Activated CD8-positive, alpha-beta memory T cell treated with anti-CD3 and anti-CD28 coated beads for 48 hours (primary cell): ENCODE measurements around the gene MLXIPL.
"Not testable (repeated sequence)": the region's sequence is repeated elsewhere in the genome, so short reads cannot be mapped to it uniquely, and the experiment has no call there.

Source experiments
- DNase-seq, 3 experiments: peaks; one replicate each; pipeline ENCODE4 v3.0.0-alpha.2; 2020; ENCODE audit warnings: low read depth in 2 of 3, low spot score in 2 of 3

The MLXIPL gene

GRCh38 chr7:73555411-73555982 is 68.8 kb downstream of the MLXIPL start:
- no peak for DNase-seq

GRCh38 chr7:73550093-73550492 is 74.2 kb downstream of the MLXIPL start:
- not testable (repeated sequence) for DNase-seq

GRCh38 chr7:73549176-73549575 is 75.1 kb downstream of the MLXIPL start:
- DNase-seq: no peak

GRCh38 chr7:73547841-73548240 is 76.5 kb downstream of the MLXIPL start:
- no peak for DNase-seq

GRCh38 chr7:73544678-73545077 is 79.6 kb downstream of the MLXIPL start:
- no peak for DNase-seq
